ENCODE data around the gene GALNT6. TPM values are rescaled to one million over a fixed set of nuclear protein-coding genes. Genes with fewer than 3 reads are reported as not detected.

GALNT6 gene
- total and polyA plus RNA-seq, 2 donors: 3.7 to 12.3 TPM

DNA sequence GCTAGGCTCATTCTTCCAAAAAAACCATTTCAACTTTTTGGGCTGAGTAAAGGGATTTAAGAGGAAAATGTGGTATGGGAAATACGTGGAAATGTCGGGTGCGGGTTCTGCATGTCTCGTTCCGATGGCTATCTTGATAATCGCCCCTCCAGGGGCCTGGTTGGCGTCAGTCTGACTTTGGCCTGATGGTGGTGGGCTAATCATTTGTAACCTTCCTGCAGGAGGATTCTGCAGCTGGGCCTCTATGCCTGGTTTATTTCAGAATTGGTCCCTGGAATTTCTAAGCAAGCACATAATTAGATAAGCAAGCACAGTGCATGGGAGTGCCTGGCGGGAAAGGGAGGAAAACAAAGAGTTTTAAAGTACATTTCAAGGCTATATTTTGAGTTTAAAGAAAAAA is 18.6 kb upstream of the GALNT6 start:
- Histone ChIP-seq H3K27ac (ENCODE audit: low read depth in 1 of 2, low read length in 1 of 2) (no peak overlapping the region), H3K9me3 (ENCODE audit: control insufficient read depth in 2 of 2, insufficient read depth in 1 of 2, low read length in 1 of 2) (no peaks in the 10 kb centered on the region), H3K4me1 (ENCODE audit: control insufficient read depth in 2 of 2, insufficient read depth in 2 of 2, low read length in 2 of 2) (no peaks in the 10 kb centered on the region), H3K4me3 (ENCODE audit: low read length in 2 of 2) (no peak overlapping the region), H3K27me3 (ENCODE audit: control insufficient read depth in 2 of 2, insufficient read depth in 1 of 2, low read length in 1 of 2) (no peaks in the 10 kb centered on the region), H3K36me3 (ENCODE audit: control insufficient read depth in 2 of 2, insufficient read depth in 2 of 2, low read length in 1 of 2) (no peaks in the 10 kb centered on the region)
- DNase-seq (ENCODE audit: low read depth in 6 of 9, low spot score in 9 of 9): no peak
- 97% methylated on average over 8 of the region's 8 CpGs for WGBS

DNA sequence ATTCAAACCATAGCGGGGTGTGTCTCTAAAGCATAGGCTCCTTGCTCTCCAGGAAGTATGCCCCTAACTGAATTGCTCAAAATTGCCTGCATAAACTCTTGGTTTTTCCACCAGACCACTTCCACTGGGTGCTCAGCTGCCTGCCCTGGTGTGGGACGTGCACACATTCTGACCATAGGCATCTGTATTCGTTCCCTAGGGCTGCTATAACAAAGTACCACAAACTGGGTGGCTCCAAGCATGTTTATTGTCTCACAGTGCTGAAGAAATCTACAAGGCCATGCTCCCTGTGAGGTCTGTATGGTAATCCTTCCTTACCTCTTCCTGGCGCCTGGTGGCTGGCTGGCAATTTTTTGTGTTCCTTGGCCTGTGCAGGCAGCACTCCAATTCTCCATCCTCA is 16.4 kb upstream of the GALNT6 start:
- 53% methylated on average over 4 of the region's 4 CpGs for WGBS
- Histone ChIP-seq H3K27me3 (ENCODE audit: control insufficient read depth in 2 of 2, insufficient read depth in 1 of 2, low read length in 1 of 2) (no peaks in the 10 kb centered on the region), H3K4me1 (ENCODE audit: control insufficient read depth in 2 of 2, insufficient read depth in 2 of 2, low read length in 2 of 2) (no peaks in the 10 kb centered on the region), H3K27ac (ENCODE audit: low read depth in 1 of 2, low read length in 1 of 2) (no peak overlapping the region), H3K4me3 (ENCODE audit: low read length in 2 of 2) (no peak overlapping the region), H3K9me3 (ENCODE audit: control insufficient read depth in 2 of 2, insufficient read depth in 1 of 2, low read length in 1 of 2) (no peaks in the 10 kb centered on the region), H3K36me3 (ENCODE audit: control insufficient read depth in 2 of 2, insufficient read depth in 2 of 2, low read length in 1 of 2) (no peaks in the 10 kb centered on the region)
- no peak for DNase-seq (ENCODE audit: low read depth in 6 of 9, low spot score in 9 of 9)

GRCh38 chr12:51406859-51407258 is 15.7 kb upstream of the GALNT6 start:
- no peak for DNase-seq (ENCODE audit: low read depth in 6 of 9, low spot score in 9 of 9)
- Histone ChIP-seq H3K4me1 (ENCODE audit: control insufficient read depth in 2 of 2, insufficient read depth in 2 of 2, low read length in 2 of 2) (no peaks in the 10 kb centered on the region), H3K4me3 (ENCODE audit: low read length in 2 of 2) (no peak overlapping the region), H3K9me3 (ENCODE audit: control insufficient read depth in 2 of 2, insufficient read depth in 1 of 2, low read length in 1 of 2) (no peaks in the 10 kb centered on the region), H3K36me3 (ENCODE audit: control insufficient read depth in 2 of 2, insufficient read depth in 2 of 2, low read length in 1 of 2) (no peaks in the 10 kb centered on the region), H3K27me3 (ENCODE audit: control insufficient read depth in 2 of 2, insufficient read depth in 1 of 2, low read length in 1 of 2) (no peaks in the 10 kb centered on the region), H3K27ac (ENCODE audit: low read depth in 1 of 2, low read length in 1 of 2) (no peak overlapping the region)
- WGBS: 94% methylated on average over 5 of the region's 5 CpGs

GRCh38 chr12:51406290-51406689 is 15.1 kb upstream of the GALNT6 start:
- no peak overlapping the region for H3K27ac ChIP-seq (ENCODE audit: low read depth in 1 of 2, low read length in 1 of 2)
- no peak for DNase-seq (ENCODE audit: low read depth in 6 of 9, low spot score in 9 of 9)
- no peaks in the 10 kb centered on the region for H3K27me3 ChIP-seq (ENCODE audit: control insufficient read depth in 2 of 2, insufficient read depth in 1 of 2, low read length in 1 of 2)
- H3K4me1 ChIP-seq (ENCODE audit: control insufficient read depth in 2 of 2, insufficient read depth in 2 of 2, low read length in 2 of 2): no peaks in the 10 kb centered on the region
- no peaks in the 10 kb centered on the region for H3K9me3 ChIP-seq (ENCODE audit: control insufficient read depth in 2 of 2, insufficient read depth in 1 of 2, low read length in 1 of 2)
- no peak overlapping the region for H3K4me3 ChIP-seq (ENCODE audit: low read length in 2 of 2)
- 89% methylated on average over 3 of the region's 3 CpGs for WGBS
- H3K36me3 ChIP-seq (ENCODE audit: control insufficient read depth in 2 of 2, insufficient read depth in 2 of 2, low read length in 1 of 2): no peaks in the 10 kb centered on the region

DNA sequence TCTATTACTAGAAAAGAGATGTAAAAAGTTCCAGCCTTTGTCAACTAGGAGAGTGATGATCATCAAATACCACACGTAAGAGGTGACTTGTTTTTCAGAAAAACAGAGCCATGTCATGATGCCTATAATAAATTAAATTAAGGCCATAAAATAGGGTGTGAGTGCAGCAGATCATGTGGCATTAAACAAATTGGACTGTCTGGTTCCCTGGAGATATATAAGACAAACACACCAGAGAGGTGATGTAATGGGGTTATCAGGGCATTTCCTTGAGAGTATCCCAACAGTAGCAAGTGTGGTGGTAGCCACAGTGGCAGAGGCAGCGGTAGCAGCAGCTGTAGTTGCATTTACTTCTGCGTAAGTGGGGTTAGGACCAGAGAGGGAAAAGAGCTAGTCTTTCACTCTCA is 14.6 kb upstream of the GALNT6 start:
- 97% methylated on average over 3 of the region's 3 CpGs for WGBS
- H3K4me1 ChIP-seq (ENCODE audit: control insufficient read depth in 2 of 2, insufficient read depth in 2 of 2, low read length in 2 of 2): no peaks in the 10 kb centered on the region
- no peak for DNase-seq (ENCODE audit: low read depth in 6 of 9, low spot score in 9 of 9)
- H3K9me3 ChIP-seq (ENCODE audit: control insufficient read depth in 2 of 2, insufficient read depth in 1 of 2, low read length in 1 of 2): no peaks in the 10 kb centered on the region
- H3K36me3 ChIP-seq (ENCODE audit: control insufficient read depth in 2 of 2, insufficient read depth in 2 of 2, low read length in 1 of 2): no peaks in the 10 kb centered on the region
- no peak overlapping the region for H3K27ac ChIP-seq (ENCODE audit: low read depth in 1 of 2, low read length in 1 of 2)
- H3K27me3 ChIP-seq (ENCODE audit: control insufficient read depth in 2 of 2, insufficient read depth in 1 of 2, low read length in 1 of 2): no peaks in the 10 kb centered on the region
- H3K4me3 ChIP-seq (ENCODE audit: low read length in 2 of 2): no peak overlapping the region

GRCh38 chr12:51404627-51405026 is 13.4 kb upstream of the GALNT6 start:
- Histone ChIP-seq H3K27me3 (ENCODE audit: control insufficient read depth in 2 of 2, insufficient read depth in 1 of 2, low read length in 1 of 2) (no peaks in the 10 kb centered on the region), H3K9me3 (ENCODE audit: control insufficient read depth in 2 of 2, insufficient read depth in 1 of 2, low read length in 1 of 2) (no peaks in the 10 kb centered on the region), H3K4me3 (ENCODE audit: low read length in 2 of 2) (no peak overlapping the region), H3K4me1 (ENCODE audit: control insufficient read depth in 2 of 2, insufficient read depth in 2 of 2, low read length in 2 of 2) (no peaks in the 10 kb centered on the region), H3K36me3 (ENCODE audit: control insufficient read depth in 2 of 2, insufficient read depth in 2 of 2, low read length in 1 of 2) (no peaks in the 10 kb centered on the region), H3K27ac (ENCODE audit: low read depth in 1 of 2, low read length in 1 of 2) (no peak overlapping the region)
- WGBS: over 99% methylated on average over 3 of the region's 3 CpGs
- DNase-seq (ENCODE audit: low read depth in 6 of 9, low spot score in 9 of 9): no peak

DNA sequence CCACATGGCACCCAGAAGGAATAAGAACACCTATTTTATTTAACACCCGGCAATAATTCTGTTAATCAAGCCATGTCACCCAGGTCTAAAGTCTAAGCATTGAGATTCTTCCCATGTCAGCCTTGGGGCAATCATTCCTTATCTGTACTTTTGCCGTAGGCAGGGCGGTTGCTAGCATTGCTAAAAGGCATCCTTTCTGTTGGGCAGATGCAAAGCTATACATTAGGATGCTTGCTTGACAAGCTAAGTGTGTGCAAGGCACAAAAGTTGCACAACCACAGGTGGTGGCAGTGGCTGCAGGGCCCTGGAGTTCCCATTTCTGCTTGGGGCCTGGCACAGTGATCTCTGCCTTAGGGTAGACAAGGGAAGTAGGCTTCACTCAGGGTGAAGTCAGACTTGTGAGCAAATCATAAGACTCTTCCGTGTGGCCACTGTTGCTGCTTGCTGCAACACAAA is 12.5 kb upstream of the GALNT6 start:
- no peak for DNase-seq (ENCODE audit: low read depth in 6 of 9, low spot score in 9 of 9)
- H3K27ac ChIP-seq (ENCODE audit: low read depth in 1 of 2, low read length in 1 of 2): no peak overlapping the region
- no peaks in the 10 kb centered on the region for H3K36me3 ChIP-seq (ENCODE audit: control insufficient read depth in 2 of 2, insufficient read depth in 2 of 2, low read length in 1 of 2)
- no peaks in the 10 kb centered on the region for H3K4me1 ChIP-seq (ENCODE audit: control insufficient read depth in 2 of 2, insufficient read depth in 2 of 2, low read length in 2 of 2)
- H3K9me3 ChIP-seq (ENCODE audit: control insufficient read depth in 2 of 2, insufficient read depth in 1 of 2, low read length in 1 of 2): no peaks in the 10 kb centered on the region
- no peaks in the 10 kb centered on the region for H3K27me3 ChIP-seq (ENCODE audit: control insufficient read depth in 2 of 2, insufficient read depth in 1 of 2, low read length in 1 of 2)
- whole genome bisulfite sequencing: 92% methylated on average over 4 of the region's 4 CpGs
- H3K4me3 ChIP-seq (ENCODE audit: low read length in 2 of 2): no peak overlapping the region

- Histone ChIP-seq H3K4me1 (ENCODE audit: control insufficient read depth in 2 of 2, insufficient read depth in 2 of 2, low read length in 2 of 2) (no peaks in the 10 kb centered on the region), H3K36me3 (ENCODE audit: control insufficient read depth in 2 of 2, insufficient read depth in 2 of 2, low read length in 1 of 2) (no peaks in the 10 kb centered on the region), H3K9me3 (ENCODE audit: control insufficient read depth in 2 of 2, insufficient read depth in 1 of 2, low read length in 1 of 2) (no peaks in the 10 kb centered on the region), H3K4me3 (ENCODE audit: low read length in 2 of 2) (no peak overlapping the region), H3K27me3 (ENCODE audit: control insufficient read depth in 2 of 2, insufficient read depth in 1 of 2, low read length in 1 of 2) (no peaks in the 10 kb centered on the region), H3K27ac (ENCODE audit: low read depth in 1 of 2, low read length in 1 of 2) (no peak overlapping the region)
- no peak for DNase-seq (ENCODE audit: low read depth in 6 of 9, low spot score in 9 of 9)
- 93% methylated on average over 6 of the region's 6 CpGs for WGBS
These were observed 12.0 kb upstream of the GALNT6 start for GRCh38 chr12:51403159-51403558.

GRCh38 chr12:51401900-51402299 is 10.7 kb upstream of the GALNT6 start:
- DNase-seq (ENCODE audit: low read depth in 6 of 9, low spot score in 9 of 9): no peak
- no peaks in the 10 kb centered on the region for H3K27me3 ChIP-seq (ENCODE audit: control insufficient read depth in 2 of 2, insufficient read depth in 1 of 2, low read length in 1 of 2)
- H3K9me3 ChIP-seq (ENCODE audit: control insufficient read depth in 2 of 2, insufficient read depth in 1 of 2, low read length in 1 of 2): no peaks in the 10 kb centered on the region
- H3K4me3 ChIP-seq (ENCODE audit: low read length in 2 of 2): no peak overlapping the region
- no peak overlapping the region for H3K27ac ChIP-seq (ENCODE audit: low read depth in 1 of 2, low read length in 1 of 2)
- WGBS: 0% methylated on average over 1 of the region's 1 CpG
- H3K36me3 ChIP-seq (ENCODE audit: control insufficient read depth in 2 of 2, insufficient read depth in 2 of 2, low read length in 1 of 2): no peaks in the 10 kb centered on the region
- H3K4me1 ChIP-seq (ENCODE audit: control insufficient read depth in 2 of 2, insufficient read depth in 2 of 2, low read length in 2 of 2): no peaks in the 10 kb centered on the region

DNA sequence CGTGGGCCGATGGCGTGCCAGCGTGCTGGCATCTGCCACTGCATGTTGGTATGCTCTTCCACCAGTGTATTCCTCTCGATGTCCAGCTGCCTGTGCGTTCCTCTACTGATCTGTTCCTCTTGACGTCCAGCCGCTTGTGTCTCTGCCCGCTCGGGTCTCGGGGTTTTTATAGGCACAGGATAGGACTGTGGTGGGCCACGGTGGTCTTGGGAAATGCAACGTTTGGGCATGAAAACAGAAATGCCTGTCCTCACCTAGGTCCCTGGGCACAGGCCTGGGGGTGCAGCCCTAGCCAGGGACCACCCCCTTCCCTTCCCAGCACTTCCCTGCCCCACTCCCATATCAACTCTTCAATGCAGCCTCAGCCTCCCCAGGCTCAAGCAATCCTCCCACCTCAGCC is 10.3 kb upstream of the GALNT6 start:
- H3K4me3 ChIP-seq (ENCODE audit: low read length in 2 of 2): no peak overlapping the region
- no peak overlapping the region for H3K27ac ChIP-seq (ENCODE audit: low read depth in 1 of 2, low read length in 1 of 2)
- no peaks in the 10 kb centered on the region for H3K4me1 ChIP-seq (ENCODE audit: control insufficient read depth in 2 of 2, insufficient read depth in 2 of 2, low read length in 2 of 2)
- no peaks in the 10 kb centered on the region for H3K9me3 ChIP-seq (ENCODE audit: control insufficient read depth in 2 of 2, insufficient read depth in 1 of 2, low read length in 1 of 2)
- no peaks in the 10 kb centered on the region for H3K27me3 ChIP-seq (ENCODE audit: control insufficient read depth in 2 of 2, insufficient read depth in 1 of 2, low read length in 1 of 2)
- 98% methylated on average over 13 of the region's 13 CpGs for WGBS
- DNase-seq (ENCODE audit: low read depth in 6 of 9, low spot score in 9 of 9): no peak
- no peaks in the 10 kb centered on the region for H3K36me3 ChIP-seq (ENCODE audit: control insufficient read depth in 2 of 2, insufficient read depth in 2 of 2, low read length in 1 of 2)
